H1 (cell line): Measurements from ENCODE around the gene BRCA1. TPM values are rescaled to one million over a fixed set of nuclear protein-coding genes. Genes with fewer than 3 reads are reported as not detected.

Source experiments
- ASH2L ChIP-seq: fragments of 200-600, 300-600 bp; sonication (generic); IDR thresholded peaks from one replicate; pipeline ENCODE4 v1.7.1; 2017; ENCODE audit warnings: low read length
- ATF2 ChIP-seq: IDR thresholded peaks from 2 replicates; pipeline ENCODE4 v1.6.1; 2012; ENCODE audit warnings: low read length, inconsistent platforms
- CBX5 ChIP-seq: fragments of 300-800, 300-1000 bp; sonication (generic); IDR thresholded peaks from 2 replicates; pipeline ENCODE4 v1.7.1; 2016; ENCODE audit warnings: antibody characterized with exemption, low read length, low read depth
- CREB1 ChIP-seq: IDR thresholded peaks from 2 replicates; pipeline ENCODE4 v1.6.1; 2012; ENCODE audit warnings: inconsistent platforms
- CTCF ChIP-seq, 3 experiments: IDR thresholded peaks; 1 replicate in 2 of 3; 2 replicates in 1 of 3; pipeline versions ENCODE4 v1.5.1 to v1.6.1; 2011; ENCODE audit warnings: low read length in 3 of 3, mild to moderate bottlenecking in 3 of 3, inconsistent platforms in 2 of 3, low read depth in 1 of 3, moderate library complexity in 1 of 3; ENCODE audit not compliant: insufficient read depth in 1 of 3; ENCODE audit errors: control extremely low read depth in 1 of 3
- EGR1 ChIP-seq: IDR thresholded peaks from 2 replicates; pipeline ENCODE4 v1.6.1; 2011; ENCODE audit warnings: low read depth, low read length, borderline replicate concordance
- EP300 ChIP-seq, 2 experiments: IDR thresholded peaks; 1 replicate in 1 of 2; 2 replicates in 1 of 2; pipeline ENCODE4 v1.6.1; 2011 to 2012; ENCODE audit warnings: low read depth in 2 of 2, low read length in 2 of 2, mild to moderate bottlenecking in 2 of 2, borderline replicate concordance in 1 of 2, inconsistent platforms in 1 of 2, moderate library complexity in 1 of 2
- EZH2 ChIP-seq: fragments of 200-600 bp; sonication (generic); IDR thresholded peaks from 2 replicates; pipeline ENCODE4 v1.7.1; 2012; ENCODE audit warnings: low read depth, mild to moderate bottlenecking, moderate library complexity, low read length, inconsistent platforms; ENCODE audit not compliant: severe bottlenecking
- MAX ChIP-seq: IDR thresholded peaks from 2 replicates; pipeline ENCODE4 v1.6.1; 2012; ENCODE audit warnings: inconsistent platforms
- POLR2A ChIP-seq, 2 experiments: IDR thresholded peaks; 1 replicate in 1 of 2; 2 replicates in 1 of 2; pipeline ENCODE4 v1.6.1; 2011; ENCODE audit warnings: low read depth in 2 of 2, low read length in 2 of 2, mild to moderate bottlenecking in 2 of 2; ENCODE audit errors: control extremely low read depth in 1 of 2
- RAD21 ChIP-seq, 2 experiments: IDR thresholded peaks in 1 of 2; conservative IDR thresholded peaks in 1 of 2; 2 replicates each; pipeline ENCODE4 v1.6.1; 2011; ENCODE audit warnings: low read depth in 2 of 2, low read length in 2 of 2, improper control_type of control experiment in 1 of 2, inconsistent platforms in 1 of 2, mild to moderate bottlenecking in 1 of 2, moderate library complexity in 1 of 2
- RXRA ChIP-seq: IDR thresholded peaks from 2 replicates; pipeline ENCODE4 v1.6.1; 2011; ENCODE audit warnings: low read depth, mild to moderate bottlenecking, low read length, moderate library complexity; ENCODE audit not compliant: insufficient read depth
- SAP30 ChIP-seq: fragments of 300-600 bp; sonication (generic); IDR thresholded peaks from 2 replicates; pipeline ENCODE4 v1.7.1; 2012; ENCODE audit warnings: low read length, moderate library complexity, mild to moderate bottlenecking, inconsistent platforms; ENCODE audit not compliant: insufficient read depth, insufficient replicate concordance
- TAF1 ChIP-seq: IDR thresholded peaks from 2 replicates; pipeline ENCODE4 v1.6.1; 2011; ENCODE audit warnings: mild to moderate bottlenecking, low read depth, low read length
- YY1 ChIP-seq: IDR thresholded peaks from 2 replicates; pipeline ENCODE4 v1.6.1; 2011; ENCODE audit warnings: low read depth, mild to moderate bottlenecking, low read length
- ZNF274 ChIP-seq: IDR thresholded peaks from 2 replicates; pipeline ENCODE4 v1.7.0; 2012; ENCODE audit warnings: low read length, borderline replicate concordance; ENCODE audit errors: extremely low read depth
- polyA plus RNA-seq, 7 experiments: library from polyadenylated mRNA; depleted of rRNA in 3 of 7; stranded (reverse) in 5 of 7; unstranded in 2 of 7; fragments of >200 nt in 5 of 7; fragments of 200-250 nt in 2 of 7; gene quantifications; 1 replicate in 5 of 7; 2 replicates in 1 of 7; 4 replicates in 1 of 7; pipeline versions ENCODE4 v1.2.1 to v1.2.3, GENCODE V29; 2011 to 2013; ENCODE audit warnings: missing spikeins in 2 of 7, mixed read lengths in 2 of 7
- total RNA-seq: library from RNA; stranded (reverse); fragmentation: NEBNext Ultra II Directional; extraction: Animal tissue kit (Norgen Biotek cat#: 25700); gene quantifications from 2 replicates; pipeline ENCODE4 v1.2.1, GENCODE V29; 2021
- TF ChIP-seq, protein P1 (sequence below): IDR thresholded peaks from 2 replicates; pipeline ENCODE4 v1.6.1; 2011; ENCODE audit warnings: low read depth, mild to moderate bottlenecking, low read length; ENCODE audit not compliant: insufficient read depth

Gene BRCA1
- total and polyA plus RNA-seq, 2 of the 8 experiments (the other 6 are each of a cell fraction or from before 2014, with no cell fraction given), result 30.7 to 39.2 TPM

DNA sequence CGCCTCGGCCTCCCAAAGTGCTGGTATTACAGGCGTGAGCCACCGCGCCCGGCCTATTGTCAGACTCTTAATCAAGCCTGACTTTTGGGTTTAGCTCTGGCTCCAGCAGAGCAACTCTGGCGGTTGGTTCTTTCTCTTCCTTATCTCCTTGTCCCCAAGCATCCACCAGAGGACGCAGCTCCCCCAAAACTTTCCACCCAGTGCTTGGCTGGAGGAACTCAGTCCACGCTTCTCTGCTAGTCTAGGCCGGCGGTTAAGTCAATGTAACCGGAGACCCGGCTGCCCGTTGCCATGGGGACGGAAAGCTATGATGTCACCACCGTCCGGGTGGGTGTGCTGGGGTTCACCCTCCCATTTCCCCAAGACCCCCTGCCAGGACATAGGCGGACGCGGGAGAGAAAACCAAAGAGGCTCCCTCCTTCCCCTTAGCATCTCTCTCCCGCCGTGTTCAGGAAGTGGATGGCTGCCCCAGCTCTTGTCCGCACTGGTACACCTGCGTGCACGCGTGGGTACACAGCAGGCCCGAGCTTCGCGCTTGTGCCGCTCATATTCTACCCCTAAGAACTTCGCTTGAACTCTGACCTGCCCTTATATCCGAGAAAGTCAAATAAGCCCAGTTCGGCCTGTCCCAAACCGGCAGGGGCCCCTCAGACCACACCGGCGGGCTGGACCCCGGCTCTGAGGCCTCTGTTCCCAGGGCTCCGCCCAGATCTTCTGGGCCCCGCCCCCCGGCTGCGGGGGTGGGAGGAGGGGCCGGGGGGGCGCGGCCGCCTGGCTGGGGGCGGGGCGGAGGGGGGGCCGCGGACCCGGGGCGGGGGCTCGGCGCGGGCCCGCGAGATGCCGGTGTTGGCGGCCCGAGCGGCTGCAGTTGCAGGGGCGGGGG is 100.5 kb downstream of the BRCA1 start, which contains the start of gene RND2 (continued):
- TF ChIP-seq YY1 (no peak), POLR2A (IDR thresholded peaks at IDR 0.05; ENCODE audit: control extremely low read depth in 1 of 2, low read depth in 2 of 2, low read length in 2 of 2) (peak in 1 of 2 experiments; percentile 40; a peak in 1 of 3 replicates), SAP30 (peak; percentile 98), EGR1 (peak; percentile 70; the same call in 1 of the 2 replicates), ATF2 (peak; percentile 99), RAD21 (IDR thresholded peaks at IDR 0.05 in 1 of 2, conservative IDR thresholded peaks at IDR 0.05 in 1 of 2; ENCODE audit: low read depth in 2 of 2, low read length in 2 of 2) (peak; percentile 93 to 94), TAF1 (no peak), ZNF274 (no peak), RXRA (no peak), ASH2L (peak; percentile 70), CREB1 (peak; percentile 74), CTCF (IDR thresholded peaks at IDR 0.05; ENCODE audit: control extremely low read depth in 1 of 3, insufficient read depth in 1 of 3, low read depth in 1 of 3, low read length in 3 of 3) (peak; percentile 68 to 91 (median 89)), CBX5 (no peak), MAX (peak; percentile 59; the same call in 1 of the 2 replicates), EZH2 (no peak), EP300 (IDR thresholded peaks at IDR 0.05; ENCODE audit: borderline replicate concordance in 1 of 2, low read depth in 2 of 2, low read length in 2 of 2) (0 out of 3 replicates have a peak, but pooled peaks of 1 of the 2 experiments have one; percentile 53)
- TF ChIP-seq, protein P1, sequence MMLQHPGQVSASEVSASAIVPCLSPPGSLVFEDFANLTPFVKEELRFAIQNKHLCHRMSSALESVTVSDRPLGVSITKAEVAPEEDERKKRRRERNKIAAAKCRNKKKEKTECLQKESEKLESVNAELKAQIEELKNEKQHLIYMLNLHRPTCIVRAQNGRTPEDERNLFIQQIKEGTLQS, result peak; percentile 43
